ENCODE results near the gene NIM1K.
"Not testable (repeated sequence)": the region's sequence is repeated elsewhere in the genome, so short reads cannot be mapped to it uniquely, and the experiment has no call there.

NIM1K gene

DNA sequence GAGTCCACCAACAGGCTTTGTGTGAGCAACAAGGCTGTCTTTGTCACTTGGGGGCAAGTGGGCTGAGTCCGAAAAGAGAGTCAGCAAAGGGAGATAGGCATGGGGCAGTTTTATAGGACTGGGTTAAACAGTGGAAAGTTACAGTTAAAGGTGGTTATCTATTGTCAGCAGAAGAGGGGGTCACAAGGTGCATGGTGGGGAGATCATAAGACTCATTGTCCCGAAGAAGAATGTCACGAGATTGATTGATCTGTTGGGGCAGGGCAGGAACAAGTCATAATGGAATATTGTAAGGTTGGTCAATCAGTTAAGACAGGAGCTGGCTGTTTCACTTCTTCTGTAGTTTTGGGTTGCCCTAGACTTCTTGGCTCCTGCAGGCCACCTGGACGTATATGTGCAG lies 128.8 kb downstream of the NIM1K start:
- no peak for DNase-seq

DNA sequence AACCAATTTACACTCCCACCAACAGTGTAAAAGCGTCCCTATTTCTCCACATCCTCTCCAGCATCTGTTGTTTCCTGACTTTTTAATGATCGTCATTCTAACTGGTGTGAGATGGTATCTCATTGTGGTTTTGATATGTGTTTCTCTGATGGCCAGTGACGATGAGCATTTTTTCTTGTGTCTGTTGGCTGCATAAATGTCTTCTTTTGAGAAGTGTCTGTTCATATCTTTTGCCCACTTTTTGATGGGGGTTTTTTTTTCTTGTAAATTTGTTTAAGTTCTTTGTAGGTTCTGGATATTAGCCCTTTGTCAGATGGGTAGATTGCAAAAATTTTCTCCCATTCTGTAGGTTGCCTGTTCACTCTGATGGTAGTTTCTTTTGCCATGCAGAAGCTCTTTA lies 131.5 kb downstream of the NIM1K start:
- not testable (repeated sequence) for DNase-seq

DNA sequence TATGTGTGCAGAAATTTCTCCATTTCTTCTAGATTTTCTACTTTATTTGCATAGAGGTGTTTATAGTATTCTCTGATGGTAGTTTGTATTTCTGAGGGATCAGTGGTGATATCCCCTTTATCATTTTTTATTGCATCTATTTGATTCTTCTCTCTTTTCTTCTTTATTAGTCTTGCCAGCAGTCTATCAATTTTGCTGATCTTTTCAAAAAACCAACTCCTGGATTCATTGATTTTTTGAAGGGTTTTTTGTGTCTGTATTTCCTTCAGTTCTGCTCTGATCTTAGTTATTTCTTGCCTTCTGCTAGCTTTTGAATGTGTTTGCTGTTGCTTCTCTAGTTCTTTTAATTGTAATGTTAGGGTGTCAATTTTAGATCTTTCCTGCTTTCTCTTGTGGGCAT lies 133.6 kb downstream of the NIM1K start:
- not testable (repeated sequence) for DNase-seq
